ENCODE data around the gene PLAC1.

The PLAC1 gene

GRCh38 chrX:134573683-134574035 is 84.6 kb downstream of the PLAC1 start:
- no peak overlapping the region for H2AFZ ChIP-seq (ENCODE audit: insufficient read depth, low read length, poor library complexity)
- no peak overlapping the region for H3K4me3 ChIP-seq (ENCODE audit: low read depth, low read length)

GRCh38 chrX:134572816-134573682 is 85.2 kb downstream of the PLAC1 start:
- H3K79me1 ChIP-seq (ENCODE audit: low read length) = no peaks in the 10 kb centered on the region
- no peak overlapping the region for H3K27ac ChIP-seq (ENCODE audit: low read depth, low read length)
- H3K23ac ChIP-seq (ENCODE audit: low read length) = no peak overlapping the region
- H4K12ac ChIP-seq (ENCODE audit: low read depth, low read length) = no peak overlapping the region
- no peak overlapping the region for H2AFZ ChIP-seq (ENCODE audit: insufficient read depth, low read length, poor library complexity)
- no peak overlapping the region for H2AK5ac ChIP-seq (ENCODE audit: low read length)
- H3K18ac ChIP-seq (ENCODE audit: low read length) = no peak overlapping the region
- no peaks in the 10 kb centered on the region for H3K4me1 ChIP-seq (ENCODE audit: control insufficient read depth in 1 of 2, insufficient read depth in 2 of 2, low read length in 2 of 2)
- no peaks in the 10 kb centered on the region for H3K9me3 ChIP-seq (ENCODE audit: insufficient read depth, low read depth, low read length)
- no peak overlapping the region for H4K8ac ChIP-seq (ENCODE audit: low read depth, low read length)
- H2BK120ac ChIP-seq (ENCODE audit: insufficient read depth, low read length, poor library complexity) = no peak overlapping the region
- H3K4me2 ChIP-seq (ENCODE audit: low read length) = no peak overlapping the region
- H3K36me3 ChIP-seq (ENCODE audit: control insufficient read depth in 1 of 2, insufficient read depth in 2 of 2, low read length in 2 of 2) = no peaks in the 10 kb centered on the region
- DNase-seq = no peak
- H3K79me2 ChIP-seq (ENCODE audit: control insufficient read depth, insufficient read depth, low read length, poor library complexity) = no peaks in the 10 kb centered on the region
- H2BK5ac ChIP-seq (ENCODE audit: low read depth, low read length, poor library complexity) = no peak overlapping the region
- WGBS (ENCODE audit: extremely low coverage, insufficient coverage, insufficient read length) = no CpG with 5 or more reads among the region's 5 CpGs
- H2BK12ac ChIP-seq (ENCODE audit: low read length) = no peak overlapping the region
- H3K9ac ChIP-seq (ENCODE audit: low read length) = no peak overlapping the region
- no peak overlapping the region for H3K4me3 ChIP-seq (ENCODE audit: low read depth, low read length)
- H4K91ac ChIP-seq (ENCODE audit: low read depth, low read length) = no peak overlapping the region
- H3K27me3 ChIP-seq (ENCODE audit: insufficient read depth, low read length) = no peaks in the 10 kb centered on the region
- H3K14ac ChIP-seq (ENCODE audit: low read length) = no peak overlapping the region
- no peak overlapping the region for H3K4ac ChIP-seq (ENCODE audit: low read depth, low read length)

More at GRCh38 chrX:134573683-134574035, 84.6 kb downstream of the PLAC1 start:
- no peak overlapping the region for H4K8ac ChIP-seq (ENCODE audit: low read depth, low read length)
- no CpG with 5 or more reads among the region's 5 CpGs for WGBS (ENCODE audit: extremely low coverage, insufficient coverage, insufficient read length)
- H3K23ac ChIP-seq (ENCODE audit: low read length) = no peak overlapping the region
- H3K18ac ChIP-seq (ENCODE audit: low read length) = no peak overlapping the region
- no peaks in the 10 kb centered on the region for H3K27me3 ChIP-seq (ENCODE audit: insufficient read depth, low read length)
- no peak overlapping the region for H2BK5ac ChIP-seq (ENCODE audit: low read depth, low read length, poor library complexity)
- H3K79me1 ChIP-seq (ENCODE audit: low read length) = no peaks in the 10 kb centered on the region
- H2BK120ac ChIP-seq (ENCODE audit: insufficient read depth, low read length, poor library complexity) = no peak overlapping the region
- H3K27ac ChIP-seq (ENCODE audit: low read depth, low read length) = no peak overlapping the region
- H4K91ac ChIP-seq (ENCODE audit: low read depth, low read length) = no peak overlapping the region
- H3K14ac ChIP-seq (ENCODE audit: low read length) = no peak overlapping the region
- H3K9me3 ChIP-seq (ENCODE audit: insufficient read depth, low read depth, low read length) = no peaks in the 10 kb centered on the region
- H3K79me2 ChIP-seq (ENCODE audit: control insufficient read depth, insufficient read depth, low read length, poor library complexity) = no peaks in the 10 kb centered on the region
- H3K36me3 ChIP-seq (ENCODE audit: control insufficient read depth in 1 of 2, insufficient read depth in 2 of 2, low read length in 2 of 2) = no peaks in the 10 kb centered on the region
- no peaks in the 10 kb centered on the region for H3K4me1 ChIP-seq (ENCODE audit: control insufficient read depth in 1 of 2, insufficient read depth in 2 of 2, low read length in 2 of 2)
- no peak overlapping the region for H3K4me2 ChIP-seq (ENCODE audit: low read length)
- H2BK12ac ChIP-seq (ENCODE audit: low read length) = no peak overlapping the region
- no peak overlapping the region for H3K9ac ChIP-seq (ENCODE audit: low read length)
- no peak overlapping the region for H3K4ac ChIP-seq (ENCODE audit: low read depth, low read length)
- no peak overlapping the region for H4K12ac ChIP-seq (ENCODE audit: low read depth, low read length)
- DNase-seq = no peak
- no peak overlapping the region for H2AK5ac ChIP-seq (ENCODE audit: low read length)

GRCh38 chrX:134571796-134572195 is 86.5 kb downstream of the PLAC1 start:
- no peaks in the 10 kb centered on the region for H3K4me1 ChIP-seq (ENCODE audit: control insufficient read depth in 1 of 2, insufficient read depth in 2 of 2, low read length in 2 of 2)
- H3K79me2 ChIP-seq (ENCODE audit: control insufficient read depth, insufficient read depth, low read length, poor library complexity) = no peaks in the 10 kb centered on the region
- no peak overlapping the region for H3K4me2 ChIP-seq (ENCODE audit: low read length)
- DNase-seq = no peak
- no peak overlapping the region for H4K8ac ChIP-seq (ENCODE audit: low read depth, low read length)
- no peaks in the 10 kb centered on the region for H3K9me3 ChIP-seq (ENCODE audit: insufficient read depth, low read depth, low read length)
- no peak overlapping the region for H2BK120ac ChIP-seq (ENCODE audit: insufficient read depth, low read length, poor library complexity)
- H4K91ac ChIP-seq (ENCODE audit: low read depth, low read length) = no peak overlapping the region
- no peak overlapping the region for H3K27ac ChIP-seq (ENCODE audit: low read depth, low read length)
- no peak overlapping the region for H3K23ac ChIP-seq (ENCODE audit: low read length)
- no peaks in the 10 kb centered on the region for H3K27me3 ChIP-seq (ENCODE audit: insufficient read depth, low read length)
- H3K14ac ChIP-seq (ENCODE audit: low read length) = no peak overlapping the region
- H3K4me3 ChIP-seq (ENCODE audit: low read depth, low read length) = no peak overlapping the region
- no peak overlapping the region for H4K12ac ChIP-seq (ENCODE audit: low read depth, low read length)
- no peak overlapping the region for H3K9ac ChIP-seq (ENCODE audit: low read length)
- no peak overlapping the region for H3K18ac ChIP-seq (ENCODE audit: low read length)
- no CpG with 5 or more reads among the region's 5 CpGs for WGBS (ENCODE audit: extremely low coverage, insufficient coverage, insufficient read length)
- H2BK12ac ChIP-seq (ENCODE audit: low read length) = no peak overlapping the region
- H3K4ac ChIP-seq (ENCODE audit: low read depth, low read length) = no peak overlapping the region
- H3K79me1 ChIP-seq (ENCODE audit: low read length) = no peaks in the 10 kb centered on the region
- H2BK5ac ChIP-seq (ENCODE audit: low read depth, low read length, poor library complexity) = no peak overlapping the region
- H2AK5ac ChIP-seq (ENCODE audit: low read length) = no peak overlapping the region
- no peak overlapping the region for H2AFZ ChIP-seq (ENCODE audit: insufficient read depth, low read length, poor library complexity)
- H3K36me3 ChIP-seq (ENCODE audit: control insufficient read depth in 1 of 2, insufficient read depth in 2 of 2, low read length in 2 of 2) = no peaks in the 10 kb centered on the region

- H3K79me2 ChIP-seq (ENCODE audit: control insufficient read depth, insufficient read depth, low read length, poor library complexity) = no peaks in the 10 kb centered on the region
- H4K91ac ChIP-seq (ENCODE audit: low read depth, low read length) = no peak overlapping the region
- WGBS (ENCODE audit: extremely low coverage, insufficient coverage, insufficient read length) = no CpG with 5 or more reads among the region's 2 CpGs
- H3K4me2 ChIP-seq (ENCODE audit: low read length) = no peak overlapping the region
- no peak overlapping the region for H3K4me3 ChIP-seq (ENCODE audit: low read depth, low read length)
- H3K23ac ChIP-seq (ENCODE audit: low read length) = no peak overlapping the region
- no peak overlapping the region for H3K27ac ChIP-seq (ENCODE audit: low read depth, low read length)
- DNase-seq = no peak
- no peak overlapping the region for H3K18ac ChIP-seq (ENCODE audit: low read length)
- no peak overlapping the region for H3K14ac ChIP-seq (ENCODE audit: low read length)
- H3K9me3 ChIP-seq (ENCODE audit: insufficient read depth, low read depth, low read length) = no peaks in the 10 kb centered on the region
- no peak overlapping the region for H3K4ac ChIP-seq (ENCODE audit: low read depth, low read length)
- H3K27me3 ChIP-seq (ENCODE audit: insufficient read depth, low read length) = no peaks in the 10 kb centered on the region
- no peak overlapping the region for H2BK120ac ChIP-seq (ENCODE audit: insufficient read depth, low read length, poor library complexity)
- H3K9ac ChIP-seq (ENCODE audit: low read length) = no peak overlapping the region
- no peak overlapping the region for H2AFZ ChIP-seq (ENCODE audit: insufficient read depth, low read length, poor library complexity)
- no peak overlapping the region for H2BK12ac ChIP-seq (ENCODE audit: low read length)
- H3K79me1 ChIP-seq (ENCODE audit: low read length) = no peaks in the 10 kb centered on the region
- H4K8ac ChIP-seq (ENCODE audit: low read depth, low read length) = no peak overlapping the region
- H3K4me1 ChIP-seq (ENCODE audit: control insufficient read depth in 1 of 2, insufficient read depth in 2 of 2, low read length in 2 of 2) = no peaks in the 10 kb centered on the region
- no peaks in the 10 kb centered on the region for H3K36me3 ChIP-seq (ENCODE audit: control insufficient read depth in 1 of 2, insufficient read depth in 2 of 2, low read length in 2 of 2)
- no peak overlapping the region for H2BK5ac ChIP-seq (ENCODE audit: low read depth, low read length, poor library complexity)
- no peak overlapping the region for H2AK5ac ChIP-seq (ENCODE audit: low read length)
- no peak overlapping the region for H4K12ac ChIP-seq (ENCODE audit: low read depth, low read length)
Observed at GRCh38 chrX:134570899-134571298, 87.4 kb downstream of the PLAC1 start.

Measured in trophoblast cell (in vitro differentiated cells and primary cell).